Testis (tissue), 2 donors: ENCODE measurements around the gene MMP15.

Experiments used
- POLR2A ChIP-seq: fragments of 450-650 bp; IDR thresholded peaks from one replicate; pipeline ENCODE4 v1.6.1; 2017; ENCODE audit warnings: antibody characterized with exemption, mild to moderate bottlenecking, moderate library complexity
- TF ChIP-seq, protein P1 (sequence below), 3 experiments: fragments of 450-650 bp in 2 of 3; fragments of 200-600 bp in 1 of 3; sonication (generic) in 1 of 3; IDR thresholded peaks; one replicate each; pipeline ENCODE4 v1.5.1; 2016 to 2019; ENCODE audit warnings: antibody characterized with exemption in 3 of 3, mild to moderate bottlenecking in 2 of 3, moderate library complexity in 1 of 3

DNA sequence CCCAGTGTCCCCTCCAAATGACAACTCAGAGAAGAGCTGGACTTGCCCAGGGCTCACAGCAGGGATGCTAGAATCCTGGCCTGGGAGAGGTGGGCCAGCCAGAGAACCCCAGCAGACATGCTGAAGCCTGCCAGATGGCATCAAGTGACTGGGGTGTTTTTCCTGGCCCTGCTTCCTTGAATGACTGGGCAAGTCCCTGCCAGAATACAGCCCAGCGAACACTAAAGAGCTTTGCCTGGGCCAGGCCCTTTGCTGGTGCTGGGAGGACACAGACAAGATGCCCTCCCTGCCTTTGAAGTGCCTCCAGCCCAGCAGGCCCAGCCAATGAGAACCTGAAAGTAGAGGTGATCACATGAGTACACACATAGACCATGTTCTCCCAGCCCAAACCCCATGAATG is 36.6 kb upstream of the MMP15 start:
- TF ChIP-seq, protein P1, sequence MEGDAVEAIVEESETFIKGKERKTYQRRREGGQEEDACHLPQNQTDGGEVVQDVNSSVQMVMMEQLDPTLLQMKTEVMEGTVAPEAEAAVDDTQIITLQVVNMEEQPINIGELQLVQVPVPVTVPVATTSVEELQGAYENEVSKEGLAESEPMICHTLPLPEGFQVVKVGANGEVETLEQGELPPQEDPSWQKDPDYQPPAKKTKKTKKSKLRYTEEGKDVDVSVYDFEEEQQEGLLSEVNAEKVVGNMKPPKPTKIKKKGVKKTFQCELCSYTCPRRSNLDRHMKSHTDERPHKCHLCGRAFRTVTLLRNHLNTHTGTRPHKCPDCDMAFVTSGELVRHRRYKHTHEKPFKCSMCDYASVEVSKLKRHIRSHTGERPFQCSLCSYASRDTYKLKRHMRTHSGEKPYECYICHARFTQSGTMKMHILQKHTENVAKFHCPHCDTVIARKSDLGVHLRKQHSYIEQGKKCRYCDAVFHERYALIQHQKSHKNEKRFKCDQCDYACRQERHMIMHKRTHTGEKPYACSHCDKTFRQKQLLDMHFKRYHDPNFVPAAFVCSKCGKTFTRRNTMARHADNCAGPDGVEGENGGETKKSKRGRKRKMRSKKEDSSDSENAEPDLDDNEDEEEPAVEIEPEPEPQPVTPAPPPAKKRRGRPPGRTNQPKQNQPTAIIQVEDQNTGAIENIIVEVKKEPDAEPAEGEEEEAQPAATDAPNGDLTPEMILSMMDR (IDR thresholded peaks at IDR 0.05), result no peak
- no peak for TF ChIP-seq POLR2A
